HepG2 (cell line): ENCODE measurements around the gene GPHN. TPM values are rescaled to one million over a fixed set of nuclear protein-coding genes. Genes with fewer than 3 reads are reported as not detected.

Experiments used
- ATAC-seq: fragments of 200-7000 bp; cut with Tn5 transposase; 3 replicates; pipeline ENCODE4 v1.9.1; 2020; ENCODE audit warnings: mild to moderate bottlenecking, moderate library complexity
- BruUV-seq: library from RNA; stranded (reverse); fragments of 400-500 nt; replicated peaks from 2 replicates; lab custom pipeline; 2021; lab: Mats Ljungman, UMichigan
- CTCF ChIA-PET: fragments of 300-600 bp; formaldehyde crosslinking; extraction: SDS; loops from one replicate; lab custom pipeline; 2021; ENCODE audit warnings: low total read pairs, inconsistent platforms, low intra/inter-chr PET ratio; lab: Yijun Ruan, JAX
- POLR2A ChIA-PET: fragments of 350-600 bp; sonication (Branson Sonifier 250); formaldehyde crosslinking; loops from one replicate; lab custom pipeline; 2020; ENCODE audit warnings: antibody characterized with exemption, inconsistent platforms; lab: Yijun Ruan, JAX
- DNase-seq: peaks from one replicate; pipeline ENCODE4 v3.0.0-alpha.2; 2015; ENCODE audit warnings: low spot score
- FAIRE-seq: peaks from 3 replicates; lab custom pipeline; 2011; peaks lifted over from hg19 to GRCh38; lab: Jason Lieb, UNC
- H2AFZ ChIP-seq: one replicate; pipeline ENCODE4 v1.6.1; 2011; ENCODE audit warnings: low read length, inconsistent platforms
- H3K27ac ChIP-seq: fragments of 300-600 bp; 3 replicates; pipeline ENCODE4 v1.8.0; 2011; ENCODE audit warnings: mixed run types, mild to moderate bottlenecking, mixed read lengths, low read length, inconsistent platforms; ENCODE audit not compliant: insufficient read depth; ENCODE audit errors: extremely low read length
- H3K27me3 ChIP-seq, 2 experiments: fragments of 200-600 bp in 1 of 2; 2 replicates in 1 of 2; 3 replicates in 1 of 2; pipeline versions ENCODE4 v1.6.0 to v1.8.0; 2011; ENCODE audit warnings: low read length in 2 of 2, mild to moderate bottlenecking in 2 of 2, moderate library complexity in 2 of 2, inconsistent platforms in 1 of 2; ENCODE audit not compliant: insufficient read depth in 2 of 2, control insufficient read depth in 1 of 2
- H3K36me3 ChIP-seq, 2 experiments: fragments of 200-600 bp in 1 of 2; replicated peaks in 1 of 2; 2 replicates in 1 of 2; 3 replicates in 1 of 2; pipeline versions ENCODE4 v1.5.1 to v1.8.0; 2011; ENCODE audit warnings: low read length in 2 of 2, inconsistent platforms in 1 of 2; ENCODE audit not compliant: insufficient read depth in 2 of 2, control insufficient read depth in 1 of 2
- H3K4me1 ChIP-seq: 2 replicates; pipeline ENCODE4 v1.5.1; 2012; ENCODE audit warnings: low read length, inconsistent platforms; ENCODE audit not compliant: insufficient read depth
- H3K4me2 ChIP-seq: 2 replicates; pipeline ENCODE4 v1.6.0; 2011; ENCODE audit warnings: low read depth, low read length, inconsistent platforms
- H3K4me3 ChIP-seq, 3 experiments: fragments of 200-600 bp in 1 of 3; sonication (generic), shearing (Covaris generic) in 1 of 3; replicated peaks in 1 of 3; 2 replicates each; pipeline ENCODE4 v1.5.1; 2011 to 2016; ENCODE audit warnings: low read length in 3 of 3, inconsistent platforms in 2 of 3, low read depth in 2 of 3, mild to moderate bottlenecking in 2 of 3, control low read depth in 1 of 3, mixed read lengths in 1 of 3; ENCODE audit not compliant: insufficient read depth in 1 of 3
- H3K79me2 ChIP-seq: one replicate; pipeline ENCODE4 v1.6.1; 2011; ENCODE audit warnings: low read length, inconsistent platforms; ENCODE audit not compliant: insufficient read depth
- H3K9ac ChIP-seq: 2 replicates; pipeline ENCODE4 v1.6.0; 2011; ENCODE audit warnings: mild to moderate bottlenecking, low read depth, low read length, inconsistent platforms; ENCODE audit not compliant: insufficient read depth
- H3K9me3 ChIP-seq: 2 replicates; pipeline ENCODE4 v1.5.1; 2012; ENCODE audit warnings: mild to moderate bottlenecking, low read length
- H4K20me1 ChIP-seq: 2 replicates; pipeline ENCODE4 v1.6.0; 2011; ENCODE audit warnings: inconsistent platforms, mild to moderate bottlenecking, low read length, moderate library complexity; ENCODE audit not compliant: insufficient read depth
- PHF5A ChIP-seq: IDR thresholded peaks from one replicate; pipeline ENCODE4 v1.6.1; 2018; ENCODE audit warnings: low read depth, missing genetic modification reagents; ENCODE audit not compliant: unreplicated experiment
- SOX6 ChIP-seq, 2 experiments: fragments of 450-650 bp in 1 of 2; sonication (generic) in 1 of 2; formaldehyde crosslinking in 1 of 2; IDR thresholded peaks; 2 replicates each; pipeline versions ENCODE4 v1.4.0 to v1.6.1; 2017 to 2020; ENCODE audit warnings: antibody characterized with exemption in 1 of 2, mild to moderate bottlenecking in 1 of 2, missing genetic modification reagents in 1 of 2
- ZNF574 ChIP-seq: sonication (generic); formaldehyde crosslinking; IDR thresholded peaks from 2 replicates; pipeline ENCODE4 v1.4.0; 2020; ENCODE audit warnings: missing genetic modification reagents
- WGBS: methylation state at CpG from one replicate; pipeline ENCODE4 v1.1.6; 2017; ENCODE audit warnings: low lambda C conversion rate; 5-methylcytosine and 5-hydroxymethylcytosine counted together
- in situ Hi-C: cut with HindIII; loops from 2 replicates; pipeline ENCODE4 v1.10.0; 2017; ENCODE audit warnings: low pct_unique_long_range_greater_than_20kb; ENCODE audit not compliant: extremely low pct_ligation_motif_present
- intact Hi-C: fragments of 100-400 bp; cut with micrococcal nuclease; formaldehyde crosslinking; loops from one replicate; pipeline ENCODE4 v1.10.0; 2022; ENCODE audit not compliant: unreplicated experiment
- polyA plus RNA-seq, 8 experiments: library from polyadenylated mRNA; depleted of rRNA in 3 of 8; stranded (reverse) in 7 of 8; unstranded in 1 of 8; fragments of >200 nt; fragmentation: Illumina TruSeq in 4 of 8; extraction: Trizol in 4 of 8; gene quantifications; 2 replicates each; pipeline versions ENCODE4 v1.2.1 to v1.2.3, GENCODE V29; 2011 to 2016; ENCODE audit warnings: low read depth in 4 of 8, missing spikeins in 1 of 8, mixed read lengths in 1 of 8; ENCODE audit not compliant: insufficient read depth in 1 of 8
- total RNA-seq, 5 experiments: library from RNA; depleted of rRNA; stranded (reverse); fragments of >200 nt; fragmentation: Illumina TruSeq; extraction: Trizol; gene quantifications; 2 replicates each; pipeline ENCODE4 v1.2.3, GENCODE V29; 2016; ENCODE audit warnings: low read depth in 1 of 5

GPHN gene
- total and polyA plus RNA-seq, 2 of the 13 experiments (the other 11 are each of a cell fraction or from before 2014, with no cell fraction given), result 12.7 to 19.2 TPM

GRCh38 chr14:67031920-67032774, 524.2 kb downstream of the GPHN start:
- ChIA-PET POLR2A (no interaction called here), CTCF (no interaction called here)
- in situ Hi-C loops, result no loop called here
- Histone ChIP-seq H3K79me2 (no peaks in the 10 kb centered on the region), H3K4me1 (no peaks in the 10 kb centered on the region), H3K4me3 (no peak overlapping the region), H4K20me1 (no peaks in the 10 kb centered on the region), H3K9ac (no peak overlapping the region), H3K27me3 (no peaks in the 10 kb centered on the region), H3K36me3 (no peaks in the 10 kb centered on the region), H2AFZ (no peak overlapping the region), H3K27ac (no peak overlapping the region), H3K4me2 (no peak overlapping the region), H3K9me3 (peaks cover 16% of the 10 kb centered on the region; the same call in 1 of the 2 replicates)
- ATAC-seq (no peak), FAIRE-seq (no peak), DNase-seq (no peak)
- intact Hi-C loops, result no loop called here
- TF ChIP-seq ZNF574, result no peak
- 100% methylated on average over 3 of the region's 3 CpGs for WGBS
- BruUV-seq, result no TSS peak

GRCh38 chr14:67045440-67045839, 537.5 kb downstream of the GPHN start:
- Histone ChIP-seq H3K4me1 (no peaks in the 10 kb centered on the region), H3K79me2 (no peaks in the 10 kb centered on the region), H3K4me3 (no peak overlapping the region), H3K27me3 (no peaks in the 10 kb centered on the region), H2AFZ (no peak overlapping the region), H3K27ac (no peak overlapping the region), H3K4me2 (no peak overlapping the region), H3K9ac (no peak overlapping the region), H3K36me3 (no peaks in the 10 kb centered on the region), H3K9me3 (no peaks in the 10 kb centered on the region), H4K20me1 (no peaks in the 10 kb centered on the region)
- ChIA-PET CTCF (no interaction called here), POLR2A (no interaction called here)
- DNase-seq (no peak), FAIRE-seq (no peak), ATAC-seq (no peak)
- intact Hi-C loops (no loop called here), in situ Hi-C loops (no loop called here)
- BruUV-seq, result no TSS peak
- TF ChIP-seq SOX6 (IDR thresholded peaks at IDR 0.05) (0 out of 2 replicates have a peak, but pooled peaks have one; percentile 19), SOX6 (CRISPR knock-in tag; IDR thresholded peaks at IDR 0.05) (no peak), PHF5A (CRISPR knock-in tag) (no peak)
